SK-N-SH (cell line): ENCODE results near the gene FETUB. TPM values are rescaled to one million over a fixed set of nuclear protein-coding genes. Genes with fewer than 3 reads are reported as not detected.

Source experiments
- CTCF ChIA-PET: fragments of 300-600, 350-600 bp; formaldehyde crosslinking; extraction: SDS; loops from one replicate; lab custom pipeline; 2021; lab: Yijun Ruan, JAX
- POLR2A ChIA-PET: fragments of 350-600 bp; sonication (Branson Sonifier 250); formaldehyde crosslinking; extraction: SDS; loops from one replicate; lab custom pipeline; 2020; ENCODE audit warnings: antibody characterized with exemption, inconsistent platforms; lab: Yijun Ruan, JAX
- DNase-seq: peaks from one replicate; pipeline ENCODE4 v3.0.0; 2012
- H2AFZ ChIP-seq: fragments of 200-600 bp; sonication (generic); 2 replicates; pipeline ENCODE4 v1.8.1; 2016; ENCODE audit warnings: antibody characterized with exemption, mild to moderate bottlenecking, low read depth
- H3F3A ChIP-seq: fragments of 200-600 bp; sonication (generic); replicated peaks from 2 replicates; pipeline ENCODE3; 2016; ENCODE audit warnings: antibody characterized with exemption, mild to moderate bottlenecking; ENCODE audit not compliant: insufficient read depth
- H3K27ac ChIP-seq, 2 experiments: fragments of 200-500 bp in 1 of 2; fragments of 200-600 bp in 1 of 2; sonication (Bioruptor generic) in 1 of 2; sonication (generic), shearing (Covaris generic) in 1 of 2; 2 replicates each; pipeline versions ENCODE4 v1.5.1 to v1.6.1; 2014 to 2016; ENCODE audit warnings: low read depth in 2 of 2, inconsistent platforms in 1 of 2, low read length in 1 of 2, mild to moderate bottlenecking in 1 of 2, mixed read lengths in 1 of 2
- H3K27me3 ChIP-seq: fragments of 200-600 bp; sonication (generic), shearing (Covaris generic); 2 replicates; pipeline ENCODE4 v1.6.1; 2016; ENCODE audit warnings: mixed run types; ENCODE audit not compliant: insufficient read depth
- H3K36me3 ChIP-seq, 2 experiments: fragments of 200-500 bp in 1 of 2; fragments of 200-600 bp in 1 of 2; sonication (Bioruptor generic) in 1 of 2; sonication (generic) in 1 of 2; replicated peaks in 1 of 2; 2 replicates each; pipeline versions ENCODE3 to v1.5.1; 2014 to 2016; ENCODE audit warnings: low read length in 1 of 2, mild to moderate bottlenecking in 1 of 2; ENCODE audit not compliant: insufficient read depth in 2 of 2, control insufficient read depth in 1 of 2
- H3K4me1 ChIP-seq, 2 experiments: fragments of 200-500 bp in 1 of 2; fragments of 200-600 bp in 1 of 2; sonication (Bioruptor generic) in 1 of 2; sonication (generic), shearing (Covaris generic) in 1 of 2; 2 replicates each; pipeline versions ENCODE4 v1.5.1 to v1.6.1; 2014 to 2016; ENCODE audit warnings: low read depth in 1 of 2, low read length in 1 of 2, mixed run types in 1 of 2; ENCODE audit not compliant: insufficient read depth in 2 of 2, control insufficient read depth in 1 of 2
- H3K4me2 ChIP-seq: fragments of 200-600 bp; sonication (generic), shearing (Covaris generic); 2 replicates; pipeline ENCODE4 v1.6.1; 2017; ENCODE audit warnings: mixed run types
- H3K4me3 ChIP-seq, 2 experiments: fragments of 200-500 bp in 1 of 2; fragments of 200-600 bp in 1 of 2; sonication (Bioruptor generic) in 1 of 2; sonication (generic), shearing (Covaris generic) in 1 of 2; 2 replicates each; pipeline versions ENCODE4 v1.5.1 to v1.8.1; 2014 to 2016; ENCODE audit warnings: low read depth in 2 of 2, inconsistent platforms in 1 of 2, low read length in 1 of 2, mild to moderate bottlenecking in 1 of 2, mixed read lengths in 1 of 2, moderate library complexity in 1 of 2
- H3K79me2 ChIP-seq: fragments of 200-600 bp; sonication (generic); 2 replicates; pipeline ENCODE4 v1.8.1; 2017; ENCODE audit warnings: mild to moderate bottlenecking; ENCODE audit not compliant: insufficient read depth
- H3K9ac ChIP-seq: fragments of 200-600 bp; sonication (generic); 2 replicates; pipeline ENCODE4 v1.6.1; 2017; ENCODE audit warnings: mixed run types
- H3K9me2 ChIP-seq: fragments of 200-600 bp; sonication (generic); 2 replicates; pipeline ENCODE4 v1.6.1; 2017; ENCODE audit warnings: mixed run types
- H3K9me3 ChIP-seq: fragments of 200-600 bp; sonication (generic); 2 replicates; pipeline ENCODE4 v1.6.1; 2017; ENCODE audit warnings: mixed run types, mild to moderate bottlenecking, moderate library complexity
- H4K20me1 ChIP-seq: fragments of 200-600 bp; sonication (generic); 2 replicates; pipeline ENCODE4 v1.6.1; 2017; ENCODE audit warnings: mild to moderate bottlenecking, mixed run types; ENCODE audit not compliant: insufficient read depth
- EP300 ChIP-seq, 2 experiments: IDR thresholded peaks; 2 replicates each; pipeline versions ENCODE4 v1.4.0 to v1.6.1; 2012; ENCODE audit warnings: borderline replicate concordance in 1 of 2, low read depth in 1 of 2, low read length in 1 of 2
- FOXJ3 ChIP-seq: sonication (generic); formaldehyde crosslinking; IDR thresholded peaks from 2 replicates; pipeline ENCODE4 v1.5.1; 2020; ENCODE audit warnings: mild to moderate bottlenecking, missing genetic modification reagents
- GATA2 ChIP-seq: sonication (generic); formaldehyde crosslinking; IDR thresholded peaks from 2 replicates; pipeline ENCODE4 v1.5.0; 2020; ENCODE audit warnings: mild to moderate bottlenecking, missing genetic modification reagents
- IRF3 ChIP-seq: fragments of 150-350 bp; IDR thresholded peaks from 2 replicates; pipeline ENCODE4 v1.6.1; 2016; ENCODE audit warnings: mild to moderate bottlenecking, low read depth, low read length
- NFIC ChIP-seq: IDR thresholded peaks from 2 replicates; pipeline ENCODE4 v1.4.0; 2012; ENCODE audit warnings: borderline replicate concordance
- NRF1 ChIP-seq: IDR thresholded peaks from 2 replicates; pipeline ENCODE4 v1.6.1; 2012; ENCODE audit warnings: low read depth, mild to moderate bottlenecking, low read length
- POLR2AphosphoS5 ChIP-seq: IDR thresholded peaks from 2 replicates; pipeline ENCODE4 v1.6.1; 2012; ENCODE audit warnings: low read depth, low read length
- RAD21 ChIP-seq: IDR thresholded peaks from 2 replicates; pipeline ENCODE4 v1.6.1; 2012; ENCODE audit warnings: mild to moderate bottlenecking, low read length
- RXRA ChIP-seq: IDR thresholded peaks from 2 replicates; pipeline ENCODE4 v1.4.0; 2012; ENCODE audit warnings: low read depth, mild to moderate bottlenecking, borderline replicate concordance
- SIN3A ChIP-seq: IDR thresholded peaks from 2 replicates; pipeline ENCODE4 v1.6.1; 2012; ENCODE audit warnings: low read depth, mild to moderate bottlenecking, low read length, moderate library complexity, borderline replicate concordance
- TCF12 ChIP-seq: IDR thresholded peaks from 2 replicates; pipeline ENCODE4 v1.4.0; 2012
- YY1 ChIP-seq: IDR thresholded peaks from 2 replicates; pipeline ENCODE4 v1.4.0; 2012; ENCODE audit warnings: low read depth, mild to moderate bottlenecking
- ZBTB33 ChIP-seq: IDR thresholded peaks from 2 replicates; pipeline ENCODE4 v1.4.0; 2012; ENCODE audit warnings: low read depth, borderline replicate concordance
- WGBS: methylation state at CpG from one replicate; pipeline ENCODE4 v1.1.6; 2017; ENCODE audit warnings: low lambda C conversion rate; 5-methylcytosine and 5-hydroxymethylcytosine counted together
- polyA plus RNA-seq, 3 experiments: library from polyadenylated mRNA; depleted of rRNA; stranded (reverse); fragments of >200 nt; gene quantifications; 2 replicates each; pipeline ENCODE4 v1.2.3, GENCODE V29; 2012
- TF ChIP-seq, protein P1 (sequence below): IDR thresholded peaks from 2 replicates; pipeline ENCODE4 v1.4.0; 2012; ENCODE audit warnings: low read depth
- TF ChIP-seq, protein P2 (sequence below): IDR thresholded peaks from 2 replicates; pipeline ENCODE4; 2012
- TF ChIP-seq, protein P3 (sequence below): IDR thresholded peaks from 2 replicates; pipeline ENCODE4 v1.4.0; 2012; ENCODE audit warnings: low read depth, borderline replicate concordance
- TF ChIP-seq, protein P4 (sequence below): fragments of 150-350 bp; IDR thresholded peaks from 2 replicates; pipeline ENCODE4 v1.6.1; 2017; ENCODE audit warnings: antibody characterized with exemption, low read length, low read depth, borderline replicate concordance

FETUB gene
- polyA plus RNA-seq, 1 of the 3 experiments (the other 2 are of a cell fraction): 0.05 TPM

GRCh38 chr3:186593862-186594261, 46.3 kb upstream of the FETUB start:
- no peaks in the 10 kb centered on the region for H3K79me2 ChIP-seq
- no peak overlapping the region for H2AFZ ChIP-seq
- no peaks in the 10 kb centered on the region for H3K9me3 ChIP-seq
- no peaks in the 10 kb centered on the region for H3K4me1 ChIP-seq
- no peak overlapping the region for H3K9ac ChIP-seq
- no peak overlapping the region for H3K4me2 ChIP-seq
- no peaks in the 10 kb centered on the region for H3F3A ChIP-seq
- no peak overlapping the region for H3K27ac ChIP-seq
- CTCF ChIA-PET: interaction anchor here (17.4 kb wide), 1 partner anchor 21 kb away, joined by 167 read pairs; the partner anchor contains the start of gene AHSG
- POLR2A ChIA-PET: no interaction called here
- H3K36me3 ChIP-seq: no peaks in the 10 kb centered on the region
- H3K27me3 ChIP-seq: no peaks in the 10 kb centered on the region
- H3K9me2 ChIP-seq: no peaks in the 10 kb centered on the region
- no peak overlapping the region for H3K4me3 ChIP-seq
- DNase-seq: no peak
- TF ChIP-seq NFIC (no peak), GATA2 (CRISPR knock-in tag) (no peak), IRF3 (no peak), EP300 (IDR thresholded peaks at IDR 0.05; ENCODE audit: borderline replicate concordance in 1 of 2, low read depth in 1 of 2, low read length in 1 of 2) (no peak)
- TF ChIP-seq, protein P1, sequence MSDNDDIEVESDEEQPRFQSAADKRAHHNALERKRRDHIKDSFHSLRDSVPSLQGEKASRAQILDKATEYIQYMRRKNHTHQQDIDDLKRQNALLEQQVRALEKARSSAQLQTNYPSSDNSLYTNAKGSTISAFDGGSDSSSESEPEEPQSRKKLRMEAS: no peak
- TF ChIP-seq, protein P2, sequence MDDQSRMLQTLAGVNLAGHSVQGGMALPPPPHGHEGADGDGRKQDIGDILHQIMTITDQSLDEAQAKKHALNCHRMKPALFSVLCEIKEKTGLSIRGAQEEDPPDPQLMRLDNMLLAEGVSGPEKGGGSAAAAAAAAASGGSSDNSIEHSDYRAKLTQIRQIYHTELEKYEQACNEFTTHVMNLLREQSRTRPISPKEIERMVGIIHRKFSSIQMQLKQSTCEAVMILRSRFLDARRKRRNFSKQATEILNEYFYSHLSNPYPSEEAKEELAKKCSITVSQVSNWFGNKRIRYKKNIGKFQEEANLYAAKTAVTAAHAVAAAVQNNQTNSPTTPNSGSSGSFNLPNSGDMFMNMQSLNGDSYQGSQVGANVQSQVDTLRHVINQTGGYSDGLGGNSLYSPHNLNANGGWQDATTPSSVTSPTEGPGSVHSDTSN: no peak
- TF ChIP-seq, protein P3, sequence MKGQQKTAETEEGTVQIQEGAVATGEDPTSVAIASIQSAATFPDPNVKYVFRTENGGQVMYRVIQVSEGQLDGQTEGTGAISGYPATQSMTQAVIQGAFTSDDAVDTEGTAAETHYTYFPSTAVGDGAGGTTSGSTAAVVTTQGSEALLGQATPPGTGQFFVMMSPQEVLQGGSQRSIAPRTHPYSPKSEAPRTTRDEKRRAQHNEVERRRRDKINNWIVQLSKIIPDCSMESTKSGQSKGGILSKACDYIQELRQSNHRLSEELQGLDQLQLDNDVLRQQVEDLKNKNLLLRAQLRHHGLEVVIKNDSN: no peak
- no peaks in the 10 kb centered on the region for H4K20me1 ChIP-seq
- 70% methylated on average over 3 of the region's 3 CpGs for WGBS

GRCh38 chr3:186594591-186595113, 45.5 kb upstream of the FETUB start:
- H3K9me3 ChIP-seq: no peaks in the 10 kb centered on the region
- WGBS: 57% methylated on average over 6 of the region's 6 CpGs
- H3K4me3 ChIP-seq: no peak overlapping the region
- no peak overlapping the region for H3K9ac ChIP-seq
- H3K4me1 ChIP-seq: no peaks in the 10 kb centered on the region
- H3K27me3 ChIP-seq: no peaks in the 10 kb centered on the region
- H4K20me1 ChIP-seq: no peaks in the 10 kb centered on the region
- no peak overlapping the region for H3K4me2 ChIP-seq
- POLR2A ChIA-PET: no interaction called here
- H3F3A ChIP-seq: no peaks in the 10 kb centered on the region
- CTCF ChIA-PET: interaction anchor here (0.9 to 17.4 kb wide), 3 partner anchors 21 to 227 kb away, joined by 3 to 167 read pairs (median 4); partner anchors contain the start of gene AHSG
- no peaks in the 10 kb centered on the region for H3K36me3 ChIP-seq
- no peak overlapping the region for H3K27ac ChIP-seq
- H3K79me2 ChIP-seq: no peaks in the 10 kb centered on the region
- no peak for DNase-seq
- H3K9me2 ChIP-seq: no peaks in the 10 kb centered on the region
- H2AFZ ChIP-seq: no peak overlapping the region
- TF ChIP-seq RAD21 (no peak), RXRA (no peak), SIN3A (no peak), POLR2AphosphoS5 (no peak), GATA2 (CRISPR knock-in tag) (no peak), ZBTB33 (no peak), NRF1 (no peak), YY1 (no peak), TCF12 (no peak), IRF3 (no peak), EP300 (IDR thresholded peaks at IDR 0.05; ENCODE audit: borderline replicate concordance in 1 of 2, low read depth in 1 of 2, low read length in 1 of 2) (no peak), FOXJ3 (CRISPR knock-in tag) (no peak)
- TF ChIP-seq, protein P1: no peak
- TF ChIP-seq, protein P3: no peak
- TF ChIP-seq, protein P4, sequence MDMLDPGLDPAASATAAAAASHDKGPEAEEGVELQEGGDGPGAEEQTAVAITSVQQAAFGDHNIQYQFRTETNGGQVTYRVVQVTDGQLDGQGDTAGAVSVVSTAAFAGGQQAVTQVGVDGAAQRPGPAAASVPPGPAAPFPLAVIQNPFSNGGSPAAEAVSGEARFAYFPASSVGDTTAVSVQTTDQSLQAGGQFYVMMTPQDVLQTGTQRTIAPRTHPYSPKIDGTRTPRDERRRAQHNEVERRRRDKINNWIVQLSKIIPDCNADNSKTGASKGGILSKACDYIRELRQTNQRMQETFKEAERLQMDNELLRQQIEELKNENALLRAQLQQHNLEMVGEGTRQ: no peak
